H9 (cell line): ENCODE measurements around the gene AP1G2. TPM values are rescaled to one million over a fixed set of nuclear protein-coding genes. Genes with fewer than 3 reads are reported as not detected.

Experiments
- DNase-seq: peaks from one replicate; pipeline ENCODE4 v3.0.0-alpha.2; 2017
- H2AFZ ChIP-seq: one replicate; pipeline ENCODE4 v1.6.1; 2013; ENCODE audit warnings: mild to moderate bottlenecking, low read length, control low read depth, moderate library complexity
- H2AK5ac ChIP-seq: 2 replicates; pipeline ENCODE4 v1.6.1; 2013; ENCODE audit warnings: low read length, control low read depth, mixed read lengths; ENCODE audit not compliant: insufficient read length
- H2BK120ac ChIP-seq: one replicate; pipeline ENCODE4 v1.6.1; 2013; ENCODE audit warnings: low read depth, mild to moderate bottlenecking, low read length, control low read depth, inconsistent platforms; ENCODE audit not compliant: poor library complexity, severe bottlenecking
- H2BK12ac ChIP-seq: 2 replicates; pipeline ENCODE4 v1.6.1; 2013; ENCODE audit warnings: low read length, control low read depth, mixed read lengths, low read depth; ENCODE audit not compliant: insufficient read length
- H2BK15ac ChIP-seq: 2 replicates; pipeline ENCODE4 v1.6.1; 2013; ENCODE audit warnings: low read depth, low read length, control low read depth
- H2BK20ac ChIP-seq: one replicate; pipeline ENCODE4 v1.6.1; 2013; ENCODE audit warnings: low read depth, mild to moderate bottlenecking, low read length, control low read depth, inconsistent platforms; ENCODE audit not compliant: poor library complexity, severe bottlenecking
- H2BK5ac ChIP-seq: 2 replicates; pipeline ENCODE4 v1.6.1; 2013; ENCODE audit warnings: low read length, control low read depth, mixed read lengths; ENCODE audit not compliant: insufficient read length
- H3K14ac ChIP-seq: 2 replicates; pipeline ENCODE4 v1.6.1; 2013; ENCODE audit warnings: low read length, control low read depth; ENCODE audit not compliant: insufficient read depth
- H3K18ac ChIP-seq: 2 replicates; pipeline ENCODE4 v1.6.1; 2013; ENCODE audit warnings: low read depth, mild to moderate bottlenecking, mixed read lengths, low read length, control low read depth; ENCODE audit not compliant: insufficient read length
- H3K23ac ChIP-seq: 2 replicates; pipeline ENCODE4 v1.6.1; 2013; ENCODE audit warnings: low read length, control low read depth, mixed read lengths, low read depth; ENCODE audit not compliant: insufficient read length
- H3K23me2 ChIP-seq: 2 replicates; pipeline ENCODE4 v1.6.1; 2013; ENCODE audit warnings: low read depth, mild to moderate bottlenecking, mixed read lengths, low read length, control low read depth; ENCODE audit not compliant: insufficient read length, poor library complexity, severe bottlenecking
- H3K27ac ChIP-seq: 2 replicates; pipeline ENCODE4 v1.5.1; 2013; ENCODE audit warnings: low read length, control low read depth, mixed read lengths, low read depth; ENCODE audit not compliant: insufficient read length
- H3K27me3 ChIP-seq: 2 replicates; pipeline ENCODE4 v1.6.1; 2013; ENCODE audit warnings: low read length, control low read depth, inconsistent platforms; ENCODE audit not compliant: insufficient read depth
- H3K4ac ChIP-seq: 2 replicates; pipeline ENCODE4 v1.6.1; 2013; ENCODE audit warnings: low read depth, mild to moderate bottlenecking, control low read depth, inconsistent platforms, low read length, moderate library complexity
- H3K4me1 ChIP-seq: 2 replicates; pipeline ENCODE4 v1.6.1; 2013; ENCODE audit warnings: low read length, control low read depth, inconsistent platforms; ENCODE audit not compliant: insufficient read depth
- H3K4me2 ChIP-seq: 2 replicates; pipeline ENCODE4 v1.6.1; 2013; ENCODE audit warnings: low read length, control low read depth, mixed read lengths; ENCODE audit not compliant: insufficient read length, insufficient read depth
- H3K56ac ChIP-seq: 2 replicates; pipeline ENCODE4 v1.6.1; 2013; ENCODE audit warnings: low read depth, mild to moderate bottlenecking, mixed read lengths, low read length, control low read depth; ENCODE audit not compliant: insufficient read length
- H3K79me1 ChIP-seq: 2 replicates; pipeline ENCODE4 v1.6.1; 2013; ENCODE audit warnings: low read depth, mild to moderate bottlenecking, moderate library complexity, low read length, control low read depth, inconsistent platforms; ENCODE audit not compliant: insufficient read depth, poor library complexity, severe bottlenecking
- H3K79me2 ChIP-seq: 2 replicates; pipeline ENCODE4 v1.6.1; 2013; ENCODE audit warnings: low read length, control low read depth, inconsistent platforms; ENCODE audit not compliant: insufficient read depth
- H3K9ac ChIP-seq: 2 replicates; pipeline ENCODE4 v1.6.1; 2013; ENCODE audit warnings: low read length, control low read depth, mixed read lengths; ENCODE audit not compliant: insufficient read length; ENCODE audit errors: extremely low read depth
- H3K9me3 ChIP-seq: one replicate; pipeline ENCODE4 v1.6.1; 2013; ENCODE audit warnings: low read depth, low read length, inconsistent platforms; ENCODE audit not compliant: control insufficient read depth
- H3T11ph ChIP-seq: one replicate; pipeline ENCODE4 v1.6.1; 2013; ENCODE audit warnings: mild to moderate bottlenecking, low read length, control low read depth, inconsistent platforms
- H4K20me1 ChIP-seq: one replicate; pipeline ENCODE4 v1.6.1; 2013; ENCODE audit not compliant: control insufficient read depth, insufficient read length, insufficient read depth
- H4K5ac ChIP-seq: 2 replicates; pipeline ENCODE4 v1.6.1; 2013; ENCODE audit warnings: low read depth, mild to moderate bottlenecking, mixed read lengths, low read length, control low read depth; ENCODE audit not compliant: insufficient read length
- H4K8ac ChIP-seq: replicated peaks from 2 replicates; pipeline ENCODE4 v1.6.1; 2013; ENCODE audit warnings: low read length, control low read depth, mixed read lengths, low read depth; ENCODE audit not compliant: insufficient read length
- H4K91ac ChIP-seq: 2 replicates; pipeline ENCODE4 v1.6.1; 2013; ENCODE audit warnings: low read depth, mild to moderate bottlenecking, moderate library complexity, mixed read lengths, low read length, control low read depth; ENCODE audit not compliant: insufficient read length
- H3K27ac Mint-ChIP-seq, 3 experiments: 2 replicates in 2 of 3; 3 replicates in 1 of 3; pipeline ENCODE4 v1.8.0; 2020 to 2021; ENCODE audit warnings: mixed read lengths in 3 of 3, mild to moderate bottlenecking in 1 of 3, moderate library complexity in 1 of 3
- H3K27me3 Mint-ChIP-seq: 2 replicates; pipeline ENCODE4 v1.8.0; 2021; ENCODE audit warnings: low read depth, mild to moderate bottlenecking, moderate library complexity, mixed read lengths
- H3K36me3 Mint-ChIP-seq, 3 experiments: 2 replicates in 2 of 3; 3 replicates in 1 of 3; pipeline ENCODE4 v1.8.0; 2020 to 2021; ENCODE audit warnings: low read depth in 3 of 3, mixed read lengths in 3 of 3; ENCODE audit not compliant: insufficient read depth in 1 of 3
- H3K4me1 Mint-ChIP-seq, 2 experiments: 2 replicates each; pipeline ENCODE4 v1.8.0; 2020; ENCODE audit warnings: mixed read lengths in 2 of 2
- H3K4me3 Mint-ChIP-seq, 2 experiments: 2 replicates in 1 of 2; 3 replicates in 1 of 2; pipeline ENCODE4 v1.8.0; 2020 to 2021; ENCODE audit warnings: mild to moderate bottlenecking in 2 of 2, mixed read lengths in 2 of 2, moderate library complexity in 1 of 2
- H3K9me3 Mint-ChIP-seq, 2 experiments: 2 replicates in 1 of 2; 3 replicates in 1 of 2; pipeline ENCODE4 v1.8.0; 2020; ENCODE audit warnings: mild to moderate bottlenecking in 2 of 2, mixed read lengths in 2 of 2, moderate library complexity in 1 of 2
- CTCF ChIP-seq: fragments of 200-600 bp; sonication (generic); conservative IDR thresholded peaks from 3 replicates; pipeline ENCODE4 v1.8.0; 2021; ENCODE audit warnings: antibody characterized with exemption, mild to moderate bottlenecking
- WGBS: extraction: QIAGEN DNeasy Blood & Tissue Kit; methylation state at CpG from one replicate; pipeline ENCODE4 v1.1.7; 2013; ENCODE audit warnings: missing lambda C conversion rate, low lambda C conversion rate, mixed read lengths; ENCODE audit not compliant: insufficient read length; ENCODE audit errors: extremely low coverage; 5-methylcytosine and 5-hydroxymethylcytosine counted together
- total RNA-seq: library from RNA; stranded (reverse); gene quantifications from 2 replicates; pipeline ENCODE4 v1.2.1, GENCODE V29; 2021

The AP1G2 gene
- total RNA-seq, 1 experiment from 2014 or later, result 107 TPM

DNA sequence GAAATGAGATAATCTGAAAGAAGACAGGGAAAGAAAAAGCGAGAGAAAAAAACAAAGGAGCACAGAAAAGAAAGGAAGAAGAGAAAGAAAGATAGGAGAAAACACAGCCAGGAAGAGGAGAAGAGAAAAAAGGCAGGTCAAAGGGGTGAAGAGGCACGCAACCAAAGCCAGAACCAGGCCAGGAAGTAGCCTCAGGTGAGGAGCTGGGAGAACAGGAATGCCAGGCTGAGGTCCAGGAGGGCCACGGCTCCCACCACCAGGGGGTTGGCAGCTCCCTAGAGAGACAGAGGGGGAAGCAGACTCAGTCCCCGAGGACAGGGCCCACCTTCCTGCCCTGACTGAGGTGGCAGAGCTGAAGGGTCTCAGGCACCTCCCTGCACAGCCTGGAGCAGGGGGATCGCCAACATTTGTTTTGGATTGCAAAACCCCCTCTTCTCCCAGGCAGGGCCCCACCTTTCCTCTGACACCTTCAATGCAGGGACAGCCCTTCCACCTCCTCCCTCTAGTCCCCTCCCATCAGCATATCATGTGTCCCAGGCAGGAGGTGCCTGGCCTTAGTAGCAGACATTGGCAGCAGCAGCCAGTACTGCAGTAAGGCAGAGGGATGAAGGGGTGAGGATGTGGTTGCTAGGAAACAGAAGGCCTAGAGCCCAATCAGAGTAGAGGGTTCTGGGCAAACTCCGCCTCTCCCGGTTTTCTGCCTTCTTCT, 2.0 kb upstream of the AP1G2 start:
- H3K4me1 Mint-ChIP-seq, result peaks cover 42% of the 10 kb centered on the region in 2 experiments

More for the DNA sequence above, 2.0 kb upstream of the AP1G2 start:
- Histone ChIP-seq H2BK20ac (no peak overlapping the region), H3K23me2 (peaks cover 3% of the 10 kb centered on the region), H3K27me3 (no peaks in the 10 kb centered on the region), H4K8ac (no peak overlapping the region), H3K79me2 (no peaks in the 10 kb centered on the region), H3K23ac (no peak overlapping the region), H2BK120ac (no peak overlapping the region), H4K20me1 (peaks cover 8% of the 10 kb centered on the region), H3K27ac (no peak overlapping the region), H2BK15ac (no peak overlapping the region), H3K4me1 (peaks cover 9% of the 10 kb centered on the region), H3K9ac (no peak overlapping the region), H2AK5ac (no peak overlapping the region), H3K79me1 (no peaks in the 10 kb centered on the region), H4K5ac (no peak overlapping the region), H3K9me3 (no peaks in the 10 kb centered on the region), H2AFZ (no peak overlapping the region), H4K91ac (no peak overlapping the region), H3K4ac (no peak overlapping the region), H2BK5ac (no peak overlapping the region), H3K56ac (no peak overlapping the region), H2BK12ac (no peak overlapping the region), H3K18ac (no peak overlapping the region), H3K14ac (no peak overlapping the region), H3T11ph (no peak overlapping the region), H3K4me2 (no peak overlapping the region)
- Mint-ChIP-seq H3K27ac (peak overlapping the region in 1 of 3 experiments; percentile 92; a peak in 3 of 7 replicates), H3K27me3 (peaks cover 18% of the 10 kb centered on the region), H3K36me3 (peaks cover 15 to 43% (median 24%) of the 10 kb centered on the region in 3 experiments), H3K4me3 (peak overlapping the region in 1 of 2 experiments; percentile 52; a peak in 2 of 5 replicates), H3K9me3 (no peaks in the 10 kb centered on the region)
- no CpG with 5 or more reads among the region's 7 CpGs for WGBS
- DNase-seq, result peak; percentile 81
- TF ChIP-seq CTCF, result no peak
